Neuronal stem cell (in vitro differentiated cells): ENCODE measurements around the gene PRKAR2A.

ENCODE experiments used
- DNase-seq: peaks from one replicate; pipeline ENCODE4 v3.0.0-alpha.2; 2013; ENCODE audit warnings: low spot score
- H2AFZ ChIP-seq: one replicate; pipeline ENCODE4 v1.6.1; 2013; ENCODE audit warnings: mild to moderate bottlenecking, low read length, inconsistent platforms
- H2AK5ac ChIP-seq: 2 replicates; pipeline ENCODE4 v1.6.1; 2013; ENCODE audit warnings: low read depth, mild to moderate bottlenecking, inconsistent platforms, low read length, moderate library complexity, mixed read lengths
- H2BK120ac ChIP-seq: 2 replicates; pipeline ENCODE4 v1.6.1; 2013; ENCODE audit warnings: low read depth, mild to moderate bottlenecking, inconsistent platforms, low read length, moderate library complexity, mixed read lengths
- H2BK12ac ChIP-seq: one replicate; pipeline ENCODE4 v1.6.1; 2013; ENCODE audit warnings: low read length, inconsistent platforms
- H2BK15ac ChIP-seq: 2 replicates; pipeline ENCODE4 v1.6.1; 2013; ENCODE audit warnings: mild to moderate bottlenecking, low read length, inconsistent platforms, mixed read lengths
- H2BK5ac ChIP-seq: one replicate; pipeline ENCODE4 v1.6.1; 2013; ENCODE audit warnings: inconsistent platforms, mild to moderate bottlenecking, low read length, moderate library complexity
- H3K14ac ChIP-seq: one replicate; pipeline ENCODE4 v1.6.1; 2013; ENCODE audit warnings: low read length, inconsistent platforms
- H3K18ac ChIP-seq: 2 replicates; pipeline ENCODE4 v1.6.1; 2013; ENCODE audit warnings: low read length, inconsistent platforms
- H3K23ac ChIP-seq: 2 replicates; pipeline ENCODE4 v1.6.1; 2013; ENCODE audit warnings: low read depth, mild to moderate bottlenecking, mixed read lengths, low read length, inconsistent platforms; ENCODE audit not compliant: poor library complexity
- H3K27ac ChIP-seq: replicated peaks from 3 replicates; pipeline ENCODE4 v1.5.1; 2013; ENCODE audit warnings: low read length, inconsistent platforms
- H3K27me3 ChIP-seq, 3 experiments: 2 replicates each; pipeline ENCODE4 v1.6.1; 2013; ENCODE audit warnings: low read length in 3 of 3, mild to moderate bottlenecking in 2 of 3, inconsistent platforms in 1 of 3, low read depth in 1 of 3, mixed read lengths in 1 of 3, moderate library complexity in 1 of 3; ENCODE audit not compliant: control insufficient read depth in 3 of 3, insufficient read depth in 3 of 3
- H3K36me3 ChIP-seq, 2 donors: replicated peaks in 1 of 2; 2 replicates each; pipeline ENCODE4 v1.6.1; 2013; ENCODE audit warnings: low read length in 2 of 2; ENCODE audit not compliant: control insufficient read depth in 2 of 2, insufficient read depth in 2 of 2
- H3K4ac ChIP-seq: 2 replicates; pipeline ENCODE4 v1.6.1; 2013; ENCODE audit warnings: inconsistent platforms, mild to moderate bottlenecking, low read length, moderate library complexity
- H3K4me1 ChIP-seq, 2 donors: 1 replicate in 1 of 2; 2 replicates in 1 of 2; pipeline ENCODE4 v1.6.1; 2013; ENCODE audit warnings: low read length in 2 of 2, low read depth in 1 of 2; ENCODE audit not compliant: control insufficient read depth in 2 of 2, insufficient read depth in 1 of 2
- H3K4me2 ChIP-seq: one replicate; pipeline ENCODE4 v1.6.1; 2013; ENCODE audit warnings: mild to moderate bottlenecking, low read length, inconsistent platforms; ENCODE audit not compliant: insufficient read depth, poor library complexity, severe bottlenecking
- H3K4me3 ChIP-seq, 2 donors: 2 replicates each; pipeline ENCODE4 v1.5.1; 2013; ENCODE audit warnings: low read length in 2 of 2, mild to moderate bottlenecking in 2 of 2, inconsistent platforms in 1 of 2, moderate library complexity in 1 of 2
- H3K79me1 ChIP-seq: one replicate; pipeline ENCODE4 v1.6.1; 2013; ENCODE audit warnings: low read depth, mild to moderate bottlenecking, inconsistent platforms, low read length, moderate library complexity
- H3K9ac ChIP-seq: one replicate; pipeline ENCODE4 v1.6.1; 2013; ENCODE audit warnings: mild to moderate bottlenecking, low read depth, low read length, inconsistent platforms; ENCODE audit not compliant: poor library complexity
- H3K9me3 ChIP-seq, 2 donors: replicated peaks in 1 of 2; 2 replicates each; pipeline versions ENCODE3 to v1.6.1; 2013; ENCODE audit warnings: low read length in 2 of 2, mild to moderate bottlenecking in 2 of 2, inconsistent platforms in 1 of 2, low read depth in 1 of 2, mixed read lengths in 1 of 2, moderate library complexity in 1 of 2; ENCODE audit not compliant: control insufficient read depth in 2 of 2, insufficient read depth in 1 of 2
- H4K8ac ChIP-seq: one replicate; pipeline ENCODE4 v1.6.1; 2013; ENCODE audit warnings: low read depth, mild to moderate bottlenecking, inconsistent platforms, low read length, moderate library complexity
- H4K91ac ChIP-seq: one replicate; pipeline ENCODE4 v1.6.1; 2013; ENCODE audit warnings: low read length, low read depth, mild to moderate bottlenecking, inconsistent platforms; ENCODE audit not compliant: poor library complexity
- WGBS, 2 donors: extraction: QIAGEN DNeasy Blood & Tissue Kit; methylation state at CpG; one replicate each; pipeline ENCODE4 v1.1.7; 2013; ENCODE audit warnings: missing lambda C conversion rate in 2 of 2, mixed read lengths in 1 of 2; ENCODE audit not compliant: insufficient read length in 2 of 2, insufficient replicate concordance in 1 of 2; ENCODE audit errors: extremely low coverage in 2 of 2; 5-methylcytosine and 5-hydroxymethylcytosine counted together

The PRKAR2A gene

GRCh38 chr3:48852151-48852550 lies 4.5 kb upstream of the PRKAR2A start:
- WGBS, 2 donors, result no CpG with 5 or more reads among the region's 5 CpGs
- Histone ChIP-seq H4K91ac (no peak overlapping the region), H3K9ac (no peak overlapping the region), H3K14ac (no peak overlapping the region), H2BK15ac (no peak overlapping the region), H3K79me1 (no peaks in the 10 kb centered on the region), H2BK12ac (no peak overlapping the region), H3K9me3 (no peaks in the 10 kb centered on the region), H3K18ac (no peak overlapping the region), H3K27ac (no peak overlapping the region), H4K8ac (no peak overlapping the region), H3K4ac (no peak overlapping the region), H3K4me3 (no peak overlapping the region), H3K27me3 (no peaks in the 10 kb centered on the region), H2AFZ (no peak overlapping the region), H3K23ac (no peak overlapping the region), H2BK120ac (no peak overlapping the region), H2AK5ac (no peak overlapping the region), H3K4me2 (no peak overlapping the region), H2BK5ac (no peak overlapping the region), H3K4me1 (peaks cover 9 to 10% of the 10 kb centered on the region in 2 donors), H3K36me3 (no peaks in the 10 kb centered on the region)
- no peak for DNase-seq

- H3K23ac ChIP-seq, result no peak overlapping the region
- H3K79me1 ChIP-seq, result peaks cover 1% of the 10 kb centered on the region
- no peak overlapping the region for H2BK15ac ChIP-seq
- no peaks in the 10 kb centered on the region for H3K36me3 ChIP-seq
- H3K4me2 ChIP-seq, result no peak overlapping the region
- H3K4me3 ChIP-seq, result no peak overlapping the region
- H4K91ac ChIP-seq, result no peak overlapping the region
- H3K18ac ChIP-seq, result no peak overlapping the region
- no peak overlapping the region for H3K27ac ChIP-seq
- H4K8ac ChIP-seq, result no peak overlapping the region
- WGBS, 2 donors, result no CpG with 5 or more reads among the region's 3 CpGs
- peak; percentile 54 for DNase-seq
- H3K9me3 ChIP-seq, result no peaks in the 10 kb centered on the region
- H3K4me1 ChIP-seq, result peaks cover 9% of the 10 kb centered on the region in 2 donors
- H2AFZ ChIP-seq, result no peak overlapping the region
- H2BK120ac ChIP-seq, result no peak overlapping the region
- no peak overlapping the region for H3K9ac ChIP-seq
- no peak overlapping the region for H2AK5ac ChIP-seq
- H3K27me3 ChIP-seq, result peaks cover 0 to 2% (median 0%) of the 10 kb centered on the region in 3 experiments
- no peak overlapping the region for H3K4ac ChIP-seq
- H3K14ac ChIP-seq, result no peak overlapping the region
- H2BK5ac ChIP-seq, result no peak overlapping the region
- no peak overlapping the region for H2BK12ac ChIP-seq
These were observed 3.7 kb upstream of the PRKAR2A start for GRCh38 chr3:48851407-48851806.

- Histone ChIP-seq H3K14ac (no peak overlapping the region), H3K36me3 (no peaks in the 10 kb centered on the region), H2BK15ac (no peak overlapping the region), H2AK5ac (no peak overlapping the region), H4K8ac (no peak overlapping the region), H3K18ac (no peak overlapping the region), H3K27ac (no peak overlapping the region), H3K9me3 (no peaks in the 10 kb centered on the region), H3K4ac (no peak overlapping the region), H4K91ac (no peak overlapping the region), H3K4me2 (no peak overlapping the region), H2AFZ (no peak overlapping the region), H2BK12ac (no peak overlapping the region), H2BK5ac (no peak overlapping the region), H3K4me1 (peaks cover 6 to 9% of the 10 kb centered on the region in 2 donors), H2BK120ac (no peak overlapping the region), H3K27me3 (peaks cover 0 to 3% (median 0%) of the 10 kb centered on the region in 3 experiments), H3K4me3 (no peak overlapping the region), H3K9ac (no peak overlapping the region), H3K79me1 (peaks cover 1% of the 10 kb centered on the region), H3K23ac (no peak overlapping the region)
- no peak for DNase-seq
- WGBS, 2 donors, result no CpG with 5 or more reads among the region's 8 CpGs
These were observed 1.3 kb upstream of the PRKAR2A start for GRCh38 chr3:48848816-48849515.

- Histone ChIP-seq H3K36me3 (no peaks in the 10 kb centered on the region), H2BK5ac (no peak overlapping the region), H2BK120ac (peak overlapping the region; percentile 47), H3K14ac (peak overlapping the region; percentile 38), H2BK15ac (peak overlapping the region; percentile 26), H3K27ac (no peak overlapping the region), H2BK12ac (peak overlapping the region; percentile 10), H3K27me3 (peaks cover 0 to 3% (median 0%) of the 10 kb centered on the region in 3 experiments), H3K4me1 (peaks cover 6 to 9% of the 10 kb centered on the region in 2 donors), H3K18ac (peak overlapping the region; percentile 88), H3K23ac (peak overlapping the region; percentile 98), H3K4me3 (peak overlapping the region; percentile 70 to 93), H3K9me3 (no peaks in the 10 kb centered on the region), H3K79me1 (peaks cover 1% of the 10 kb centered on the region), H2AK5ac (peak overlapping the region; percentile 90), H3K4ac (no peak overlapping the region), H2AFZ (peak overlapping the region; percentile 92), H4K91ac (no peak overlapping the region), H3K9ac (peak overlapping the region; percentile 92), H4K8ac (peak overlapping the region; percentile 65), H3K4me2 (peak overlapping the region; percentile 94)
- peak; percentile 44 for DNase-seq
- WGBS, 2 donors, result no CpG with 5 or more reads among the region's 42 CpGs
These were observed 596 bp downstream of the PRKAR2A start for GRCh38 chr3:48847053-48847503.
